ENCODE results near the gene SLC23A2.

GRCh38 chr20:4835244-4836177, 165.8 kb downstream of the SLC23A2 start:
- no peak for TF ChIP-seq CTCF (IDR thresholded peaks at IDR 0.05)
- no peak for TF ChIP-seq POLR2AphosphoS5 (IDR thresholded peaks at IDR 0.05; ENCODE audit: low read depth, low read length)
- no peak for TF ChIP-seq YY1 (IDR thresholded peaks at IDR 0.05; ENCODE audit: low read depth)
- TF ChIP-seq RCOR1 (IDR thresholded peaks at IDR 0.05; ENCODE audit: low read length): no peak
- no peak for TF ChIP-seq MXI1 (IDR thresholded peaks at IDR 0.05; ENCODE audit: low read depth, low read length)
- TF ChIP-seq, protein P1, sequence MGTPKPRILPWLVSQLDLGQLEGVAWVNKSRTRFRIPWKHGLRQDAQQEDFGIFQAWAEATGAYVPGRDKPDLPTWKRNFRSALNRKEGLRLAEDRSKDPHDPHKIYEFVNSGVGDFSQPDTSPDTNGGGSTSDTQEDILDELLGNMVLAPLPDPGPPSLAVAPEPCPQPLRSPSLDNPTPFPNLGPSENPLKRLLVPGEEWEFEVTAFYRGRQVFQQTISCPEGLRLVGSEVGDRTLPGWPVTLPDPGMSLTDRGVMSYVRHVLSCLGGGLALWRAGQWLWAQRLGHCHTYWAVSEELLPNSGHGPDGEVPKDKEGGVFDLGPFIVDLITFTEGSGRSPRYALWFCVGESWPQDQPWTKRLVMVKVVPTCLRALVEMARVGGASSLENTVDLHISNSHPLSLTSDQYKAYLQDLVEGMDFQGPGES (IDR thresholded peaks at IDR 0.05; ENCODE audit: low read depth, low read length): no peak
- TF ChIP-seq MEF2A (IDR thresholded peaks at IDR 0.05; ENCODE audit: borderline replicate concordance, low read depth): no peak
- TF ChIP-seq FOSL2 (IDR thresholded peaks at IDR 0.05; ENCODE audit: borderline replicate concordance, low read depth): no peak
- TF ChIP-seq, protein P2, sequence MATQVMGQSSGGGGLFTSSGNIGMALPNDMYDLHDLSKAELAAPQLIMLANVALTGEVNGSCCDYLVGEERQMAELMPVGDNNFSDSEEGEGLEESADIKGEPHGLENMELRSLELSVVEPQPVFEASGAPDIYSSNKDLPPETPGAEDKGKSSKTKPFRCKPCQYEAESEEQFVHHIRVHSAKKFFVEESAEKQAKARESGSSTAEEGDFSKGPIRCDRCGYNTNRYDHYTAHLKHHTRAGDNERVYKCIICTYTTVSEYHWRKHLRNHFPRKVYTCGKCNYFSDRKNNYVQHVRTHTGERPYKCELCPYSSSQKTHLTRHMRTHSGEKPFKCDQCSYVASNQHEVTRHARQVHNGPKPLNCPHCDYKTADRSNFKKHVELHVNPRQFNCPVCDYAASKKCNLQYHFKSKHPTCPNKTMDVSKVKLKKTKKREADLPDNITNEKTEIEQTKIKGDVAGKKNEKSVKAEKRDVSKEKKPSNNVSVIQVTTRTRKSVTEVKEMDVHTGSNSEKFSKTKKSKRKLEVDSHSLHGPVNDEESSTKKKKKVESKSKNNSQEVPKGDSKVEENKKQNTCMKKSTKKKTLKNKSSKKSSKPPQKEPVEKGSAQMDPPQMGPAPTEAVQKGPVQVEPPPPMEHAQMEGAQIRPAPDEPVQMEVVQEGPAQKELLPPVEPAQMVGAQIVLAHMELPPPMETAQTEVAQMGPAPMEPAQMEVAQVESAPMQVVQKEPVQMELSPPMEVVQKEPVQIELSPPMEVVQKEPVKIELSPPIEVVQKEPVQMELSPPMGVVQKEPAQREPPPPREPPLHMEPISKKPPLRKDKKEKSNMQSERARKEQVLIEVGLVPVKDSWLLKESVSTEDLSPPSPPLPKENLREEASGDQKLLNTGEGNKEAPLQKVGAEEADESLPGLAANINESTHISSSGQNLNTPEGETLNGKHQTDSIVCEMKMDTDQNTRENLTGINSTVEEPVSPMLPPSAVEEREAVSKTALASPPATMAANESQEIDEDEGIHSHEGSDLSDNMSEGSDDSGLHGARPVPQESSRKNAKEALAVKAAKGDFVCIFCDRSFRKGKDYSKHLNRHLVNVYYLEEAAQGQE (IDR thresholded peaks at IDR 0.05; ENCODE audit: low read depth, low read length): no peak
